PC-3 (cell line): ENCODE data around the gene PTGES. TPM values are rescaled to one million over a fixed set of nuclear protein-coding genes. Genes with fewer than 3 reads are reported as not detected.

Experiments used
- ATAC-seq: fragments of 200-7000 bp; cut with Tn5 transposase; 2 replicates; pipeline ENCODE4 v1.9.1; 2020; ENCODE audit warnings: mild to moderate bottlenecking, moderate library complexity
- BruUV-seq: library from RNA; stranded (reverse); fragments of 400-500 nt; replicated peaks from 2 replicates; lab custom pipeline; 2021; lab: Mats Ljungman, UMichigan
- CTCF ChIA-PET: fragments of 300-600 bp; sonication (Branson Sonifier 250); formaldehyde crosslinking; loops from one replicate; lab custom pipeline; 2022; ENCODE audit warnings: antibody characterized with exemption; lab: Charles Lee
- POLR2A ChIA-PET: fragments of 300-600 bp; sonication (Branson Sonifier 250); formaldehyde crosslinking; loops from one replicate; lab custom pipeline; 2022; ENCODE audit warnings: antibody characterized with exemption; ENCODE audit not compliant: unreplicated experiment; lab: Charles Lee
- DNase-seq: peaks from one replicate; pipeline ENCODE4 v3.0.0-alpha.2; 2015
- H2AFZ ChIP-seq: fragments of 300-600 bp; sonication (generic); 2 replicates; pipeline ENCODE4 v1.6.0; 2016; ENCODE audit warnings: antibody characterized with exemption, low read length
- H3F3A ChIP-seq: fragments of 300-600 bp; sonication (generic); one replicate; pipeline ENCODE4 v1.6.0; 2017; ENCODE audit warnings: antibody characterized with exemption, low read length, control low read depth, mild to moderate bottlenecking; ENCODE audit not compliant: unreplicated experiment
- H3K27ac ChIP-seq: fragments of 300-600 bp; sonication (generic); 2 replicates; pipeline ENCODE4 v1.5.1; 2016; ENCODE audit warnings: mild to moderate bottlenecking, low read length
- H3K27me3 ChIP-seq: fragments of 300-600 bp; sonication (generic); 2 replicates; pipeline ENCODE4 v1.6.1; 2016; ENCODE audit warnings: low read length, mixed read lengths
- H3K36me3 ChIP-seq: fragments of 300-600 bp; sonication (generic); 2 replicates; pipeline ENCODE4 v1.6.1; 2016; ENCODE audit warnings: low read depth, mixed run types, low read length, mixed read lengths
- H3K4me1 ChIP-seq: fragments of 300-600 bp; sonication (generic); 2 replicates; pipeline ENCODE4 v1.5.1; 2016; ENCODE audit warnings: low read length; ENCODE audit not compliant: insufficient read depth
- H3K4me2 ChIP-seq: fragments of 300-600 bp; sonication (generic); 2 replicates; pipeline ENCODE4 v1.6.0; 2016; ENCODE audit warnings: low read length
- H3K4me3 ChIP-seq: fragments of 300-600 bp; sonication (generic); 2 replicates; pipeline ENCODE4 v1.5.1; 2016; ENCODE audit warnings: mild to moderate bottlenecking, low read length, mixed read lengths
- H3K79me2 ChIP-seq: fragments of 300-600 bp; sonication (generic); 2 replicates; pipeline ENCODE4 v1.6.1; 2017; ENCODE audit warnings: low read length, mixed read lengths
- H3K9ac ChIP-seq: fragments of 300-600 bp; sonication (generic); 2 replicates; pipeline ENCODE4 v1.6.0; 2016; ENCODE audit warnings: mild to moderate bottlenecking, low read length
- H3K9me2 ChIP-seq: fragments of 300-600 bp; sonication (generic); replicated peaks from 2 replicates; pipeline ENCODE4 v1.6.1; 2016; ENCODE audit warnings: mixed run types, low read length, mixed read lengths
- H3K9me3 ChIP-seq: fragments of 300-600 bp; sonication (generic); 2 replicates; pipeline ENCODE4 v1.6.1; 2016; ENCODE audit warnings: low read length, mixed read lengths
- H4K20me1 ChIP-seq: fragments of 300-600 bp; sonication (generic); 2 replicates; pipeline ENCODE4 v1.6.1; 2016; ENCODE audit warnings: low read length, mixed read lengths
- CTCF ChIP-seq: fragments of 300-600 bp; sonication (generic); conservative IDR thresholded peaks from 2 replicates; pipeline ENCODE4 v1.5.1; 2017; ENCODE audit warnings: antibody characterized with exemption, low read depth, mild to moderate bottlenecking, low read length
- EZH2 ChIP-seq: fragments of 300-600 bp; sonication (generic); IDR thresholded peaks from one replicate; pipeline ENCODE4 v1.6.1; 2017; ENCODE audit warnings: antibody characterized with exemption, mild to moderate bottlenecking, low read length; ENCODE audit not compliant: unreplicated experiment
- EZH2phosphoT487 ChIP-seq: fragments of 300-600 bp; sonication (generic); IDR thresholded peaks from 2 replicates; pipeline ENCODE4 v1.6.1; 2018; ENCODE audit warnings: mild to moderate bottlenecking, antibody characterized with exemption, low read length, borderline replicate concordance
- intact Hi-C: fragments of 100-400 bp; cut with micrococcal nuclease; formaldehyde crosslinking; loops from 2 replicates; pipeline ENCODE4 v1.9.0; 2023
- total RNA-seq: library from RNA; depleted of rRNA; stranded (reverse); fragments of >200 nt; gene quantifications from 2 replicates; pipeline ENCODE4 v1.2.3, GENCODE V29; 2014

The PTGES gene
- total RNA-seq, 1 experiment from 2014 or later: 21.0 TPM

- POLR2A ChIA-PET: interaction anchor here (0.6 kb wide), 1 partner anchor 88 kb away, joined by 4 read pairs; no protein-coding TSS in a partner anchor
- Histone ChIP-seq H3K79me2 (no peaks in the 10 kb centered on the region), H3F3A (no peaks in the 10 kb centered on the region), H3K9me2 (no peaks in the 10 kb centered on the region), H3K27ac (peak overlapping the region; percentile 83), H3K36me3 (no peaks in the 10 kb centered on the region), H3K4me1 (peaks cover 32% of the 10 kb centered on the region), H3K4me3 (no peak overlapping the region), H3K9ac (peak overlapping the region; percentile 61), H3K9me3 (no peaks in the 10 kb centered on the region), H4K20me1 (no peaks in the 10 kb centered on the region), H3K27me3 (no peaks in the 10 kb centered on the region), H3K4me2 (peak overlapping the region; percentile 47), H2AFZ (no peak overlapping the region)
- ATAC-seq (peak; percentile 33), DNase-seq (peak; percentile 87)
- TF ChIP-seq EZH2: no peak
- TF ChIP-seq EZH2phosphoT487: no peak
- TF ChIP-seq CTCF: no peak
- no TSS peak for BruUV-seq
- CTCF ChIA-PET: no interaction called here
- intact Hi-C loops: no loop called here
These were observed 20.6 kb upstream of the PTGES start for GRCh38 chr9:129773262-129774048.

GRCh38 chr9:129770741-129771140, 17.9 kb upstream of the PTGES start:
- Histone ChIP-seq H2AFZ (no peak overlapping the region), H3K4me3 (no peak overlapping the region), H3F3A (no peaks in the 10 kb centered on the region), H3K27ac (no peak overlapping the region), H3K9me2 (no peaks in the 10 kb centered on the region), H3K79me2 (no peaks in the 10 kb centered on the region), H3K4me1 (peaks cover 12% of the 10 kb centered on the region), H3K36me3 (no peaks in the 10 kb centered on the region), H4K20me1 (no peaks in the 10 kb centered on the region), H3K27me3 (no peaks in the 10 kb centered on the region), H3K9me3 (no peaks in the 10 kb centered on the region), H3K4me2 (no peak overlapping the region), H3K9ac (no peak overlapping the region)
- BruUV-seq: no TSS peak
- TF ChIP-seq CTCF: no peak
- intact Hi-C loops: no loop called here
- no peak for ATAC-seq
- ChIA-PET POLR2A (no interaction called here), CTCF (no interaction called here)
- no peak for DNase-seq

DNA sequence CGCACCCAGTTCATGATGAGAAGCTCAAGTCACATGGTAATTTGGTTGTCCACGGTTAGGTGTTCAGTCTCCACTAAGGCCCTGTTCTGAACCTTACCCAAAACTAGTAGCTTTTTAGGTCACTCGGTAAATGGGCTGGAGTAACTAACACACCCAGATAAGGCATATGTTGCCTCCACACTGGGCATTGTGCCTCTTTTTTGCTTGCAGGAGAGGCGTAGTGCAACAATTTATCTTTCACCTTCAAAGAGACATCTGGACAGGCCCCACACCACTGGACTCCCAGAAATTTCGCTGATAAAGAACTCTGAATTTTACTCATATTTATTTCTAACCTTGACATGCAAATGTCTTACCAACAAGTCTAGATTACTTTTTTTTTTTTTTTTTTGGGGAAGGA, 16.8 kb upstream of the PTGES start:
- Histone ChIP-seq H3K9ac (no peak overlapping the region), H3K9me3 (no peaks in the 10 kb centered on the region), H2AFZ (no peak overlapping the region), H3F3A (no peaks in the 10 kb centered on the region), H3K4me3 (no peak overlapping the region), H3K27ac (no peak overlapping the region), H3K4me2 (no peak overlapping the region), H3K4me1 (peaks cover 12% of the 10 kb centered on the region), H3K79me2 (no peaks in the 10 kb centered on the region), H4K20me1 (no peaks in the 10 kb centered on the region), H3K9me2 (no peaks in the 10 kb centered on the region), H3K27me3 (no peaks in the 10 kb centered on the region), H3K36me3 (no peaks in the 10 kb centered on the region)
- intact Hi-C loops: no loop called here
- ChIA-PET CTCF (no interaction called here), POLR2A (no interaction called here)
- DNase-seq (no peak), ATAC-seq (no peak)
- no TSS peak for BruUV-seq
- TF ChIP-seq EZH2 (no peak), EZH2phosphoT487 (no peak), CTCF (no peak)
